Lung (tissue), 12 donors: ENCODE measurements around the gene CD163L1. TPM values are rescaled to one million over a fixed set of nuclear protein-coding genes. Genes with fewer than 3 reads are reported as not detected.
A peak's percentile ranks its signal among the peaks of the same experiment; 100 is the strongest.

Experiments used
- ATAC-seq: fragments of 200-7000 bp; cut with Tn5 transposase; one replicate; pipeline ENCODE4 v1.9.1; 2020; ENCODE audit warnings: moderate number of reproducible peaks; ENCODE audit not compliant: insufficient read depth, low FRiP score
- DNase-seq, 3 donors: peaks; one replicate each; pipeline ENCODE4 v3.0.0-alpha.2; 2013 to 2017
- H3K27ac ChIP-seq, 2 donors: one replicate each; pipeline ENCODE4 v1.5.1; 2013; ENCODE audit warnings: mild to moderate bottlenecking in 2 of 2, moderate library complexity in 2 of 2, control low read depth in 1 of 2, inconsistent platforms in 1 of 2, low read depth in 1 of 2, low read length in 1 of 2
- H3K27me3 ChIP-seq, 3 donors: one replicate each; pipeline ENCODE4 v1.5.1; 2013; ENCODE audit warnings: low read length in 2 of 3; ENCODE audit not compliant: control insufficient read depth in 3 of 3, insufficient read depth in 3 of 3
- H3K36me3 ChIP-seq, 4 donors: one replicate each; pipeline ENCODE4 v1.5.1; 2013; ENCODE audit warnings: low read length in 4 of 4, mild to moderate bottlenecking in 1 of 4, moderate library complexity in 1 of 4; ENCODE audit not compliant: control insufficient read depth in 4 of 4, insufficient read depth in 4 of 4
- H3K4me1 ChIP-seq, 5 donors: one replicate each; pipeline ENCODE4 v1.5.1; 2013; ENCODE audit warnings: low read length in 5 of 5, mild to moderate bottlenecking in 2 of 5, moderate library complexity in 1 of 5; ENCODE audit not compliant: control insufficient read depth in 5 of 5, insufficient read depth in 5 of 5
- H3K4me3 ChIP-seq: one replicate; pipeline ENCODE4 v1.5.1; 2013; ENCODE audit warnings: mild to moderate bottlenecking, control low read depth, moderate library complexity
- H3K9ac ChIP-seq, 2 donors: one replicate each; pipeline ENCODE4 v1.5.1; 2013; ENCODE audit warnings: low read length in 2 of 2, control low read depth in 1 of 2; ENCODE audit not compliant: insufficient read depth in 1 of 2
- H3K9me3 ChIP-seq, 4 donors: one replicate each; pipeline ENCODE4 v1.5.1; 2013; ENCODE audit warnings: low read length in 3 of 4, mild to moderate bottlenecking in 1 of 4, moderate library complexity in 1 of 4; ENCODE audit not compliant: control insufficient read depth in 4 of 4, insufficient read depth in 3 of 4
- WGBS, 2 donors: extraction: QIAGEN DNeasy Blood & Tissue Kit; methylation state at CpG; one replicate each; pipeline ENCODE4 v1.1.7; 2013; 5-methylcytosine and 5-hydroxymethylcytosine counted together
- polyA plus RNA-seq, 2 donors: library from polyadenylated mRNA; stranded (reverse); fragments of 200-250 nt; gene quantifications; one replicate each; pipeline ENCODE4 v1.2.1, GENCODE V29; 2013
- total RNA-seq, 2 donors: library from RNA; depleted of rRNA in 1 of 2; stranded (reverse); fragments of >200 nt in 1 of 2; gene quantifications; one replicate each; pipeline ENCODE4 v1.2.1, GENCODE V29; 2014 to 2021
- TF ChIP-seq, protein P1 (sequence below): IDR thresholded peaks from 2 replicates; pipeline ENCODE4 v1.5.1; 2012; ENCODE audit warnings: mild to moderate bottlenecking; ENCODE audit errors: control extremely low read depth, extremely low read depth
- donor health status: control.
- donor health status: control.
- donor health status: Bipolar disorder and iron deficiency.
- donor health status: healthy.
- donor health status: DM: yes; HTN: yes; CAD: no.

Gene CD163L1
- total and polyA plus RNA-seq, 4 donors = 2.1 to 22.0 (median 3.3) TPM

DNA sequence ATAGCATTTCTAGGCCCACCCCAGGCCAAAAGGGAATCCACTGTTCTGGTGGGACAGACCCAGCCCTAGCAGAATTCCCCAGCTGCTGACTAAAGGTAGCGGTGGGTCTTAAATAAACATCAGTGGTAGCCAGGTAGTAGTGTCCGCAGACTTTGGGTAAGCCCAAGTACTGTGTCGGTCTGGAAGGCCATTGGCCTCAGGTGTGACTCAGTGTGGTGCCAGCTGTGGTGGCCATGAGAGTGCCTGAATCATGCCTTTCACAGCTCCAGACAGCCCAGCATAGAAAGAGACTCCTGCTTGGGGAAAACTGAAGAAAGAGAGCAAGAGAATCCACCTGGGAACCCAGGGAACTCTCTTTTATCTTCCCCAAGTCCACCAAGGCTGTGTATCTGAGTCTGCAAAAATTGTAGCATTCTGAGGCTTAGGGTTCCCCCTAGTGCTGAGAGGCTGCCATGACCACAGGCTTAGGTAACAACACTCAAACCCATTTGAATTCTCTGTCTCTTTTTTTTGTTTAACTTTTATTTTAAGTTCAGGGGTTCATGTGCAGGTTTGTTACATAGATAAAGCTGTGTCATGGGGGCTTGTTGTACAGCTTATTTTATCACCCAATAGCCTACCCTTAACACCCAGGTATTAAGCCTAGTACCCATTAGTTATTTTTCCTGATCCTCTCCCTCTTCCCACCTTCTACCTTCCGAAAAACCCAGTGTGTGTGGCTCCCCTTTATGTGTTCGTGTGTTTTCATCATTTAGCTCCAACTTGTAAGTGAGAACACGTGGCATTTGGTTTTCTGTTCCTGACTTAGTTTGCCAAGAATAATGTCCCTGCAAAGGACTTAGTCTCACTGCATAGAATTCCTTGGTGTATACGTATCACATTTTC lies 16.7 kb upstream of the CD163L1 start:
- Histone ChIP-seq H3K9me3 (no peaks in the 10 kb centered on the region), H3K9ac (no peak overlapping the region), H3K27me3 (no peaks in the 10 kb centered on the region), H3K4me1 (no peaks in the 10 kb centered on the region), H3K4me3 (no peak overlapping the region), H3K36me3 (no peaks in the 10 kb centered on the region), H3K27ac (no peak overlapping the region)
- ATAC-seq (peak; percentile 76), DNase-seq (peak; percentile 62 to 70 (median 64))
- WGBS, 2 donors = 73 to 74% methylated on average over 7 of the region's 7 CpGs
- TF ChIP-seq, protein P1, sequence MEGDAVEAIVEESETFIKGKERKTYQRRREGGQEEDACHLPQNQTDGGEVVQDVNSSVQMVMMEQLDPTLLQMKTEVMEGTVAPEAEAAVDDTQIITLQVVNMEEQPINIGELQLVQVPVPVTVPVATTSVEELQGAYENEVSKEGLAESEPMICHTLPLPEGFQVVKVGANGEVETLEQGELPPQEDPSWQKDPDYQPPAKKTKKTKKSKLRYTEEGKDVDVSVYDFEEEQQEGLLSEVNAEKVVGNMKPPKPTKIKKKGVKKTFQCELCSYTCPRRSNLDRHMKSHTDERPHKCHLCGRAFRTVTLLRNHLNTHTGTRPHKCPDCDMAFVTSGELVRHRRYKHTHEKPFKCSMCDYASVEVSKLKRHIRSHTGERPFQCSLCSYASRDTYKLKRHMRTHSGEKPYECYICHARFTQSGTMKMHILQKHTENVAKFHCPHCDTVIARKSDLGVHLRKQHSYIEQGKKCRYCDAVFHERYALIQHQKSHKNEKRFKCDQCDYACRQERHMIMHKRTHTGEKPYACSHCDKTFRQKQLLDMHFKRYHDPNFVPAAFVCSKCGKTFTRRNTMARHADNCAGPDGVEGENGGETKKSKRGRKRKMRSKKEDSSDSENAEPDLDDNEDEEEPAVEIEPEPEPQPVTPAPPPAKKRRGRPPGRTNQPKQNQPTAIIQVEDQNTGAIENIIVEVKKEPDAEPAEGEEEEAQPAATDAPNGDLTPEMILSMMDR = peak; percentile 80

GRCh38 chr12:7459973-7460372 lies 16.0 kb upstream of the CD163L1 start:
- Histone ChIP-seq H3K9ac (no peak overlapping the region), H3K27ac (no peak overlapping the region), H3K4me3 (no peak overlapping the region), H3K36me3 (no peaks in the 10 kb centered on the region), H3K9me3 (no peaks in the 10 kb centered on the region), H3K27me3 (no peaks in the 10 kb centered on the region), H3K4me1 (no peaks in the 10 kb centered on the region)
- 90 to 93% methylated on average over 3 of the region's 3 CpGs for WGBS, 2 donors
- TF ChIP-seq, protein P1 = no peak
- ATAC-seq (no peak), DNase-seq (no peak)

GRCh38 chr12:7451756-7452155 lies 7.8 kb upstream of the CD163L1 start:
- Histone ChIP-seq H3K36me3 (no peaks in the 10 kb centered on the region), H3K9ac (no peak overlapping the region), H3K4me1 (no peaks in the 10 kb centered on the region), H3K27me3 (no peaks in the 10 kb centered on the region), H3K4me3 (no peak overlapping the region), H3K9me3 (peaks cover 0 to 2% (median 0%) of the 10 kb centered on the region in 4 donors), H3K27ac (no peak overlapping the region)
- 15 to 45% methylated on average over 3 of the region's 3 CpGs for WGBS, 2 donors
- TF ChIP-seq, protein P1 = no peak
- no peak for DNase-seq
- ATAC-seq = no peak
